Breast epithelium (tissue), 4 donors: ENCODE measurements around the gene NCKAP5. TPM values are rescaled to one million over a fixed set of nuclear protein-coding genes. Genes with fewer than 3 reads are reported as not detected.

Experiments used
- DNase-seq, 2 donors: peaks; one replicate each; pipeline ENCODE4 v3.0.0-alpha.2; 2019; ENCODE audit warnings: low spot score in 2 of 2
- H3K27ac ChIP-seq, 2 donors: fragments of 200-600 bp; sonication (generic) in 1 of 2; one replicate each; pipeline ENCODE4 v1.5.1; 2016 to 2019; ENCODE audit warnings: mild to moderate bottlenecking in 1 of 2
- H3K27me3 ChIP-seq, 2 donors: fragments of 200-600 bp; sonication (generic) in 1 of 2; one replicate each; pipeline versions ENCODE4 v1.5.1 to v1.6.0; 2017 to 2019; ENCODE audit warnings: control low read depth in 1 of 2, mild to moderate bottlenecking in 1 of 2
- H3K36me3 ChIP-seq: fragments of 200-600 bp; one replicate; pipeline ENCODE4 v1.5.1; 2019
- H3K4me1 ChIP-seq, 2 donors: fragments of 200-600 bp; sonication (generic); one replicate each; pipeline ENCODE4 v1.5.1; 2016 to 2019; ENCODE audit warnings: control low read depth in 1 of 2
- H3K4me3 ChIP-seq, 3 donors: fragments of 200-600 bp; sonication (generic); 1 replicate in 2 of 3; 2 replicates in 1 of 3; pipeline ENCODE4 v1.5.1; 2016 to 2019; ENCODE audit warnings: mild to moderate bottlenecking in 3 of 3, moderate library complexity in 2 of 3
- H3K9me3 ChIP-seq, 2 donors: fragments of 200-600 bp; sonication (generic) in 1 of 2; one replicate each; pipeline ENCODE4 v1.5.1; 2016 to 2019; ENCODE audit warnings: control low read depth in 1 of 2
- CTCF ChIP-seq, 3 donors: fragments of 450-650 bp; IDR thresholded peaks; one replicate each; pipeline ENCODE4 v1.5.1; 2016 to 2017; ENCODE audit warnings: antibody characterized with exemption in 3 of 3, mild to moderate bottlenecking in 3 of 3, moderate library complexity in 3 of 3
- POLR2A ChIP-seq: fragments of 450-650 bp; IDR thresholded peaks from one replicate; pipeline ENCODE4 v1.6.1; 2016; ENCODE audit warnings: antibody characterized with exemption, mild to moderate bottlenecking, moderate library complexity
- POLR2AphosphoS5 ChIP-seq, 3 donors: sonication (generic); formaldehyde crosslinking; IDR thresholded peaks; one replicate each; pipeline ENCODE4 v1.6.1; 2017; ENCODE audit warnings: antibody characterized with exemption in 3 of 3
- intact Hi-C: fragments of 100-400 bp; cut with DNase I; formaldehyde crosslinking; loops from one replicate; pipeline ENCODE4 v1.15.1; 2023; ENCODE audit warnings: low total_unique reads
- total RNA-seq, 3 donors: library from RNA; depleted of rRNA; stranded (reverse); fragments of >200 nt; gene quantifications; one replicate each; pipeline ENCODE4 v1.1.0, GENCODE V29; 2016

The NCKAP5 gene
- total RNA-seq, 3 donors from 2014 or later = 1.1 to 10.5 (median 6.1) TPM

GRCh38 chr2:133432778-133433177 lies 135.5 kb downstream of the NCKAP5 start:
- DNase-seq = no peak
- Histone ChIP-seq H3K36me3 (no peaks in the 10 kb centered on the region), H3K27me3 (no peaks in the 10 kb centered on the region), H3K4me1 (peaks cover 0 to 6% of the 10 kb centered on the region in 2 donors), H3K4me3 (no peak overlapping the region), H3K9me3 (no peaks in the 10 kb centered on the region), H3K27ac (no peak overlapping the region)
- TF ChIP-seq POLR2A (no peak), CTCF (IDR thresholded peaks at IDR 0.05) (no peak), POLR2AphosphoS5 (IDR thresholded peaks at IDR 0.05) (no peak)
- intact Hi-C loops = no loop called here

- TF ChIP-seq CTCF (IDR thresholded peaks at IDR 0.05) (no peak), POLR2A (no peak), POLR2AphosphoS5 (IDR thresholded peaks at IDR 0.05) (no peak)
- H3K4me3 ChIP-seq = no peak overlapping the region
- DNase-seq = no peak
- intact Hi-C loops = no loop called here
- peak overlapping the region; percentile 8 to 34 for H3K27ac ChIP-seq
- no peaks in the 10 kb centered on the region for H3K27me3 ChIP-seq
- no peaks in the 10 kb centered on the region for H3K36me3 ChIP-seq
- H3K9me3 ChIP-seq = no peaks in the 10 kb centered on the region
- peaks cover 0 to 6% of the 10 kb centered on the region in 2 donors for H3K4me1 ChIP-seq
Measured at GRCh38 chr2:133431289-133431688, 137.0 kb downstream of the NCKAP5 start.

DNA sequence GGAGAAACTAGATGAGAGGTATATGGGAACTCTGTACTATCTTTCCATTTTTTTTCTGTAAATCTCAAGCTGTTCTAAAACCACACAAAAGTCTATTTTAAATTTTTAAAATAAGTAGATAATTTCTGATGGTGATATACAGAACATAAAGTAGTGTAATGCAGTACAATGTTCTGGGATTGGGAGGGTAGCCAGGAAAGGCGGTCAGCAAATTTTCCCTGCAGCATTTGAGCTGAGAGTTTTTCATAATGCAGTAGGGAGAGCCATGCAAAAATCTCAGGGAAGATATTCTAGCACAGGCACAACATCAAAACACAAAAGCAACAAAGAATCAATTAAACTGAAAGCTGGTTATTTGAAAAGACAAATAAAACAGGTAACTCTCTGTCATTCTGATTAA lies 141.5 kb downstream of the NCKAP5 start:
- no peaks in the 10 kb centered on the region for H3K36me3 ChIP-seq
- no peaks in the 10 kb centered on the region for H3K9me3 ChIP-seq
- no peak overlapping the region for H3K27ac ChIP-seq
- no peak for DNase-seq
- no peaks in the 10 kb centered on the region for H3K4me1 ChIP-seq
- no peak overlapping the region for H3K4me3 ChIP-seq
- intact Hi-C loops = no loop called here
- no peaks in the 10 kb centered on the region for H3K27me3 ChIP-seq
- TF ChIP-seq POLR2AphosphoS5 (IDR thresholded peaks at IDR 0.05) (no peak), CTCF (IDR thresholded peaks at IDR 0.05) (no peak), POLR2A (no peak)

GRCh38 chr2:133425612-133426011 lies 142.7 kb downstream of the NCKAP5 start:
- no peak for DNase-seq
- no peaks in the 10 kb centered on the region for H3K9me3 ChIP-seq
- no peak overlapping the region for H3K4me3 ChIP-seq
- TF ChIP-seq CTCF (IDR thresholded peaks at IDR 0.05) = no peak
- no peak for TF ChIP-seq POLR2A
- TF ChIP-seq POLR2AphosphoS5 (IDR thresholded peaks at IDR 0.05) = no peak
- H3K36me3 ChIP-seq = no peaks in the 10 kb centered on the region
- H3K4me1 ChIP-seq = no peaks in the 10 kb centered on the region
- no peaks in the 10 kb centered on the region for H3K27me3 ChIP-seq
- H3K27ac ChIP-seq = no peak overlapping the region
- intact Hi-C loops = no loop called here

DNA sequence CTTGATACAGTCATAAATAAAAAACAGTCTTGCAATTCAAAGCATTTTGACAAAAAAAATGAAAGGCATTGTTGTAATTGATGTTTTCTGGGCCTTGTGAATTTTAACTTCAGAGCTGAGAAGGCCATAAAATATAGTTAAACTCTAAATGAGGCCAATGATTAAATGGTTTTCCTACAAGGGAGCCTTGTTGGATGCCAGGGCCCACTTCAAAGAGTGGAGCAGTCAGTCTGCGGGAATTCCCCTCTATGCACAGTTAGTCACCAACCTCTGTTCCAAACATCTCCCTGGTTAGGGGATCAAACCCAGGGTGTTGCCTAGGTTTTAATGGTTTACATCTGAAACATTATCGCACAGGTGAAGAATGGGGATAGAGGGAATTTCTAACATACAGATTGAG lies 143.4 kb downstream of the NCKAP5 start:
- no peaks in the 10 kb centered on the region for H3K4me1 ChIP-seq
- no peaks in the 10 kb centered on the region for H3K9me3 ChIP-seq
- intact Hi-C loops = no loop called here
- no peak overlapping the region for H3K27ac ChIP-seq
- DNase-seq = no peak
- H3K4me3 ChIP-seq = no peak overlapping the region
- H3K27me3 ChIP-seq = no peaks in the 10 kb centered on the region
- TF ChIP-seq POLR2AphosphoS5 (IDR thresholded peaks at IDR 0.05) (no peak), CTCF (IDR thresholded peaks at IDR 0.05) (no peak), POLR2A (no peak)
- no peaks in the 10 kb centered on the region for H3K36me3 ChIP-seq
